Karpas-422 (cell line): ENCODE data around the gene PKD2L2. TPM values are rescaled to one million over a fixed set of nuclear protein-coding genes. Genes with fewer than 3 reads are reported as not detected.
"Not testable (repeated sequence)": the region's sequence is repeated elsewhere in the genome, so short reads cannot be mapped to it uniquely, and the experiment has no call there.

ENCODE experiments used
- DNase-seq: peaks from one replicate; pipeline ENCODE4 v3.0.0-alpha.2; 2015
- H2AFZ ChIP-seq: fragments of 200-600 bp; sonication (generic); 2 replicates; pipeline ENCODE4 v1.6.1; 2014; ENCODE audit warnings: antibody characterized with exemption, low read length, mixed read lengths
- H3K27ac ChIP-seq: fragments of 200-600 bp; sonication (generic); 2 replicates; pipeline ENCODE4 v1.5.1; 2014; ENCODE audit warnings: mild to moderate bottlenecking, low read length, moderate library complexity
- H3K27me3 ChIP-seq: fragments of 200-600 bp; sonication (generic); 2 replicates; pipeline ENCODE4 v1.6.1; 2014; ENCODE audit warnings: low read length, mixed read lengths
- H3K36me3 ChIP-seq: fragments of 200-600 bp; sonication (generic); 2 replicates; pipeline ENCODE4 v1.6.1; 2014; ENCODE audit warnings: low read length, mixed read lengths; ENCODE audit not compliant: insufficient read depth
- H3K4me1 ChIP-seq: fragments of 200-600 bp; sonication (generic); 2 replicates; pipeline ENCODE4 v1.6.1; 2014; ENCODE audit warnings: mild to moderate bottlenecking, low read length, mixed read lengths
- H3K4me2 ChIP-seq: fragments of 200-600 bp; sonication (generic); 2 replicates; pipeline ENCODE4 v1.6.1; 2014; ENCODE audit warnings: low read length, low read depth, mild to moderate bottlenecking; ENCODE audit not compliant: poor library complexity, severe bottlenecking
- H3K4me3 ChIP-seq: fragments of 200-600 bp; sonication (generic); 2 replicates; pipeline ENCODE4 v1.5.1; 2014; ENCODE audit warnings: mild to moderate bottlenecking, antibody characterized with exemption, low read length, mixed read lengths
- H3K79me2 ChIP-seq: fragments of 200-600 bp; sonication (generic); 2 replicates; pipeline ENCODE4 v1.6.1; 2014; ENCODE audit warnings: mild to moderate bottlenecking, low read length, mixed read lengths
- H3K9ac ChIP-seq: fragments of 200-600 bp; sonication (generic); 2 replicates; pipeline ENCODE4 v1.6.0; 2014; ENCODE audit warnings: low read length
- H3K9me2 ChIP-seq: fragments of 200-600 bp; sonication (generic), shearing (Covaris generic); replicated peaks from 2 replicates; pipeline ENCODE4 v1.6.0; 2014; ENCODE audit warnings: mild to moderate bottlenecking, low read length, moderate library complexity; ENCODE audit not compliant: insufficient read depth
- H3K9me3 ChIP-seq: fragments of 300-700, 200-600 bp; sonication (generic); 2 replicates; pipeline ENCODE4 v1.6.1; 2014; ENCODE audit warnings: low read length, mixed read lengths
- H4K20me1 ChIP-seq: fragments of 200-600 bp; sonication (generic); 2 replicates; pipeline ENCODE4 v1.6.1; 2014; ENCODE audit warnings: mild to moderate bottlenecking, antibody characterized with exemption, low read length, low read depth; ENCODE audit not compliant: insufficient read depth
- total RNA-seq: library from RNA; depleted of rRNA; stranded (reverse); fragments of >200 nt; shearing (Covaris generic); gene quantifications from 2 replicates; pipeline ENCODE4 v1.2.3, GENCODE V29; 2014; ENCODE audit warnings: low replicate concordance

Gene PKD2L2
- total RNA-seq, 1 experiment from 2014 or later = not detected

GRCh38 chr5:137939331-137939730 is 50.1 kb downstream of the PKD2L2 start:
- no peaks in the 10 kb centered on the region for H3K27me3 ChIP-seq

DNA sequence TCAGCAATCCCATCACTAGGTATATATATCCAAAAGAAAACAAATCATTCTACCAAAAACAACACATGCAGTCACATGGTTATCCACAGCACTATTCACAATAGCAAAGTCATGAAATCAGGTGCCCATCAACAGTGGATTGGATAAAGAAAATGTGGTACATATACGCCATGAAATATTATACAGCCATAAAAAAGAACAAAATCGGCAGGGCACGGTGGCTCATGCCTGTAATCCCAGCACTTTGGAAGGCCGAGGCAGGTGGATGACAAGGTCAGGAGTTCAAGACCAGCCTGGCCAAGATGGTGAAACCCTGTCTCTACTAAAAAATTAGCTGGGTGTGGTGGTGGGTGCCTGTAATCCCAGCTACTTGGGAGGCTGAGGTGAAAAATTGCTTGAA is 55.0 kb downstream of the PKD2L2 start:
- not testable (repeated sequence) for H3K4me1 ChIP-seq, H4K20me1 ChIP-seq, H3K9me3 ChIP-seq, H3K9ac ChIP-seq, H3K27ac ChIP-seq, H3K79me2 ChIP-seq, H3K9me2 ChIP-seq, DNase-seq, H3K4me3 ChIP-seq, H3K27me3 ChIP-seq, H3K4me2 ChIP-seq, H2AFZ ChIP-seq
- H3K36me3 ChIP-seq = peaks cover 89% of the 10 kb centered on the region

More at GRCh38 chr5:137939331-137939730, 50.1 kb downstream of the PKD2L2 start:
- Histone ChIP-seq H2AFZ (no peak overlapping the region), H3K4me3 (no peak overlapping the region), H3K9me2 (no peaks in the 10 kb centered on the region), H4K20me1 (0 out of 2 replicates have a peak, but pooled peaks cover 3% of the 10 kb centered on the region), H3K79me2 (peaks cover 7% of the 10 kb centered on the region; the same call in 1 of the 2 replicates), H3K27ac (no peak overlapping the region), H3K4me1 (peaks cover 16% of the 10 kb centered on the region), H3K9ac (no peak overlapping the region), H3K4me2 (no peak overlapping the region), H3K9me3 (no peaks in the 10 kb centered on the region), H3K36me3 (peaks cover 61% of the 10 kb centered on the region)
- no peak for DNase-seq

DNA sequence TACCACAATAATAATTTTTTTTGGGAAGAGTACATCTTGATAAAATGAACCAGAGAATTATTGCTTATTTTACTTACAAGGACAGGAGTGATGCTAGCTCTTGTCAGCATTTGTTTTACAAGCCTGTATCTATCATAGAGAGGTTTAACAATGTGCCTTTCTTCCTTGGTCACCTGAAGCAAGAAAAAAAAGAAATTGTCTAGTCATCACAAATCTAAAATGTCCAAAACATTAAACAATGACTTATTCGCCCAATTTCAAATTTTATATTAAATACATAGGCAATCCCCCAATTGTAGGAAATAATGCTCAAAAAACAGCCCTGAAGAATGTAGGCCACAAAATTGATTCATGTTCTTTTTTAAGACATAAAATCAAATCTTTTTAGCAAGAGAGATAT is 56.6 kb downstream of the PKD2L2 start:
- peaks cover 3% of the 10 kb centered on the region; the same call in 1 of the 2 replicates for H3K79me2 ChIP-seq
- H3K9me2 ChIP-seq = no peaks in the 10 kb centered on the region
- no peak for DNase-seq
- no peak overlapping the region for H2AFZ ChIP-seq
- peaks cover 86% of the 10 kb centered on the region for H3K36me3 ChIP-seq
- H3K4me2 ChIP-seq = no peak overlapping the region
- H3K9ac ChIP-seq = no peak overlapping the region
- 0 out of 2 replicates have a peak, but pooled peaks cover 3% of the 10 kb centered on the region for H4K20me1 ChIP-seq
- H3K27me3 ChIP-seq = no peaks in the 10 kb centered on the region
- H3K9me3 ChIP-seq = no peaks in the 10 kb centered on the region
- no peaks in the 10 kb centered on the region for H3K4me1 ChIP-seq
- no peak overlapping the region for H3K27ac ChIP-seq
- H3K4me3 ChIP-seq = no peak overlapping the region

DNA sequence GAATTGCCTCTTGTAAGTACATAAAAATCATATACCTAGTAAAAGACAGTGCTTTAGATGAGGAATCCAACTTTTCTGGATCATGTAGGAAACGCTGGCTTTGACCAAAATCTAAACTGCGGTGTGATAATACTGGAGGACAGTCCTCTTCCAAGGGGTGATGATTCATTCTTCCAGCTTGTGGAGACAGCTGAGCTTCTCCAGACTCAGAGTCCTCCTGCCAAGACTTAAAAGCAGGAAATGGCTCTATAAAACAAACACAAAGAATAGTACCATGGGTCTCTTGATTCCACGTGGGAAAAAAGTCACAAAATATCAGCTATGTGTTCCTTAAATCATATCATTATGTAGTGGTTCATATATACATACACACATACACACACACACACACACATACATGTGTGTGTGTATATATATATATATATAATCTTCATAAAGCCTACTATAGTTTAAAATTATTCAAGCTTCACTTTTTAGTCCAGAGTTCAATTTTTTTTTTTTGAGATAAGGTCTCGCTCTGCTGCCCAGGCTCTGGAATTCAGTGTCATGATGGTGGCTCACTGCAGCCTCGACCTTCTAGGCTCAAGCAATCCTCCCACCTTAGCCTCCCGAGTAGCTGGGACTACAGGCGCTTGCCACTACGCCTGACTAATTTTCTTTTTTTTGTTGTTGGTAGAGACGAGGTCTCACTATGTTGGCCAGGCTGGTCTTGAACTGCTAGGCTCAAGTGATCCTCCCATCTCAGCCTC is 65.0 kb downstream of the PKD2L2 start:
- Histone ChIP-seq H3K4me1 (no peaks in the 10 kb centered on the region), H3K9me3 (no peaks in the 10 kb centered on the region), H3K79me2 (peaks cover 35% of the 10 kb centered on the region), H3K27ac (no peak overlapping the region), H3K27me3 (no peaks in the 10 kb centered on the region), H3K9ac (no peak overlapping the region), H3K4me2 (no peak overlapping the region), H3K4me3 (no peak overlapping the region), H3K9me2 (no peaks in the 10 kb centered on the region), H2AFZ (no peak overlapping the region), H4K20me1 (no peaks in the 10 kb centered on the region), H3K36me3 (peaks cover 55% of the 10 kb centered on the region)
- DNase-seq = no peak

DNA sequence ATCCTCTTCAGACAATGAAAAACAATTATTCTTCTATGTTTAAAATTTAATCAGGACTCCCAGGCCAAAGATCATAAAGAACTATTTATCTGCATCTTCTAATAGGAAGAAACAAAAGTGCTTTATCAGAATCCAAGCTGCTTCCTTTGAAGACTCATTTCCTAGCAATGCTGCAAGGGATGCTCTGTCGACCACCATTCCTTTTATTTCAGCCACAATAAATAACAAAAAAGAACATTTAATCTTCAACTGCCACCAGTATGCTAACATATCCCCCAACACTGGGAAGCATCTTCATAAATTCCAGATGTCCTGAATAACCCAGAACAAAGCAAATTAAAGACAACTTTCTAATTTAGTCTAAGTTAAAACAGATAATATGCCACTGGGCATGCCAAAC is 68.7 kb downstream of the PKD2L2 start:
- Histone ChIP-seq H3K4me3 (no peak overlapping the region), H3K4me1 (no peaks in the 10 kb centered on the region), H3K27me3 (no peaks in the 10 kb centered on the region), H3K36me3 (peaks cover 46% of the 10 kb centered on the region), H3K4me2 (no peak overlapping the region), H3K9ac (no peak overlapping the region), H3K27ac (no peak overlapping the region), H4K20me1 (no peaks in the 10 kb centered on the region), H3K9me2 (no peaks in the 10 kb centered on the region), H3K9me3 (no peaks in the 10 kb centered on the region), H3K79me2 (peaks cover 60% of the 10 kb centered on the region), H2AFZ (no peak overlapping the region)
- DNase-seq = no peak

- Histone ChIP-seq H4K20me1 (no peaks in the 10 kb centered on the region), H3K27me3 (no peaks in the 10 kb centered on the region), H3K4me1 (no peaks in the 10 kb centered on the region), H3K9me3 (no peaks in the 10 kb centered on the region), H3K9ac (no peak overlapping the region), H2AFZ (no peak overlapping the region), H3K9me2 (no peaks in the 10 kb centered on the region), H3K79me2 (peaks cover 61% of the 10 kb centered on the region), H3K4me2 (no peak overlapping the region), H3K4me3 (no peak overlapping the region), H3K36me3 (peaks cover 33% of the 10 kb centered on the region), H3K27ac (no peak overlapping the region)
- DNase-seq = no peak
These were observed 70.2 kb downstream of the PKD2L2 start for GRCh38 chr5:137959488-137959887.

- peaks cover 33% of the 10 kb centered on the region for H3K36me3 ChIP-seq
- H3K4me3 ChIP-seq = no peak overlapping the region
These were observed 70.9 kb downstream of the PKD2L2 start for GRCh38 chr5:137960141-137960540.

DNA sequence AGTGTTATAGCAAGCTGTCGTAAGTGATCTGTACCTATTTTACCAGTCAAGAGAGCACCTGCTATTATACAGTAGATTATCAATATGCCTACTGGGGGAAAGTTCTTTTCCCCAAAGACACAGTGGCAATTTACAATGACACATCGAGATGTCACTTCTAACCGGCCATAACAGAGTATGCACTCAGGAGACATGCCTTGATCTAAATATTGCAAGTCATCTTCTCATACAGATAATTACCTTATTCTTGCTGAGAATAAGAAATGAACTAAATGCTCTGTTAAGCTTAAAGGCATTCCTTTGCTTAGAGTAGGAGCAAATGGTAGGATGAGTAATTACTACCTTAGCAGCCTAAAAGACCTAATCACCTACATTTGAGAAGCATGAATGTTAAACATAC is 71.6 kb downstream of the PKD2L2 start:
- peaks cover 69% of the 10 kb centered on the region for H3K79me2 ChIP-seq
- H3K36me3 ChIP-seq = peaks cover 39% of the 10 kb centered on the region
- no peak overlapping the region for H3K9ac ChIP-seq
- H4K20me1 ChIP-seq = no peaks in the 10 kb centered on the region
- no peaks in the 10 kb centered on the region for H3K27me3 ChIP-seq
- no peak overlapping the region for H3K27ac ChIP-seq
- no peak for DNase-seq
- H3K4me1 ChIP-seq = no peaks in the 10 kb centered on the region
- no peaks in the 10 kb centered on the region for H3K9me2 ChIP-seq
- H3K4me3 ChIP-seq = no peak overlapping the region
- H3K4me2 ChIP-seq = no peak overlapping the region
- H3K9me3 ChIP-seq = no peaks in the 10 kb centered on the region
- H2AFZ ChIP-seq = no peak overlapping the region

More at GRCh38 chr5:137960141-137960540, 70.9 kb downstream of the PKD2L2 start:
- H3K27ac ChIP-seq = no peak overlapping the region
- no peaks in the 10 kb centered on the region for H3K9me2 ChIP-seq
- DNase-seq = no peak
- no peak overlapping the region for H3K4me2 ChIP-seq
- H3K4me1 ChIP-seq = no peaks in the 10 kb centered on the region
- H3K79me2 ChIP-seq = peaks cover 63% of the 10 kb centered on the region
- H4K20me1 ChIP-seq = no peaks in the 10 kb centered on the region
- no peak overlapping the region for H3K9ac ChIP-seq
- no peaks in the 10 kb centered on the region for H3K27me3 ChIP-seq
- H3K9me3 ChIP-seq = no peaks in the 10 kb centered on the region
- H2AFZ ChIP-seq = no peak overlapping the region
